Activated CD8-positive, alpha-beta memory T cell treated with anti-CD3 and anti-CD28 coated beads for 48 hours (primary cell): ENCODE measurements around the gene FUCA1.
"Not testable (repeated sequence)": the region's sequence is repeated elsewhere in the genome, so short reads cannot be mapped to it uniquely, and the experiment has no call there.

Source experiments
- DNase-seq, 3 experiments: peaks; one replicate each; pipeline ENCODE4 v3.0.0-alpha.2; 2020; ENCODE audit warnings: low read depth in 2 of 3, low spot score in 2 of 3

FUCA1 gene

DNA sequence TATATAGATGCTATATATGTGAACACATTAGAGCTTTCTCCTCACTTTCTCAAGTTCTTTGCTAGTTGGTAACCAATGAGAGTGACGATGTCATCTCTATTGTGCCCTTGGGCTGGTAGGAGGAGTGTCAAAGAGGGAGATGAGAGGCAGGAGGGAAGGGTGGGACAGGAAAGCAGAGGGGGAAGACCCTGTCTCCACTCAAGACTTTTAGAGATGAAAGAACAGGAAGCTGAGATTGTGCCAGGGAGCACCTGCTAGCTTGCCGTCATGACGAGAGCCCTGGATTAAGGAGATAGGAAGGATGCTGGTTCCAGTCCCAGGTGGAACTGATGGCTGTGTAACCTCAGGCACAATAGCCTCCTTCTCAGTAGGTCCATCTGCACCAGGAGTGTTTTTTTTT lies 28.4 kb upstream of the FUCA1 start:
- DNase-seq = no peak

DNA sequence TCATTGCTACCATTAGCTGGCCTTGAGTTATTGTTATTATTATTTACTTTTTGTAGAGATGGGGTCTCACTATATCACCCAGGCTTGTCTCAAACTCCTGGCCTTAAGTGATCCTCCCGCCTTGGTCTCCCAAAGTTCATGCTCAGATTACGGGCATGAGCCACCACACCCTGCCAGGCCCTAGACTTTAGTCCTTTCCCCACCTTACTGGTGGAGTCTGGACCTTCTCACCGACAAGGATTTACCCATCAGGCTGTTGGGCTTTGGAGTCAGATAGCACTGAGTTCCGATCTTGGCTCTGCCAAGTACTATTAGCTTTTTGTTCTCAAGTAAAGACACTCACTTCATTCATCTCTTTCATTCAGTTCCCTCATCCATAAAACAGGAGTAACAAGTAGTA lies 27.9 kb upstream of the FUCA1 start:
- no peak for DNase-seq

DNA sequence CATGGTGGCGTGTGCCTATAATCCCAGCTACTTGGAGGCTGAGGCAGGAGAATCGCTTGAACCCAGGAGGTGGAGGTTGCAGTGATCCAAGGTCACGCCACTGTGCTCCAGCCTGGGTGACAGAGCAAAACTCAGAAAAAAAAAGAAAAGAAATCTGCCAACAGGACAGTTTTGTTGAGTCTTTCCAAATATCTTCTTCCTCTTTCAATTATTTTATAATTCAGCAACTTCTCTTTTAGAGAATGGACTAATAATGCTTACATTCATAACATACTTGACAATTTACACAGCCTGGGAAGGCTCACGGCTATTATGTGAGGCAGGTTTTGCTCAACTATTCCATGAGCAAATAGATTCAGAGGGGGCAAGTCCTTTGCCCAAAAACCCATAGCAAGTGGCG lies 27.0 kb upstream of the FUCA1 start:
- DNase-seq = no peak

DNA sequence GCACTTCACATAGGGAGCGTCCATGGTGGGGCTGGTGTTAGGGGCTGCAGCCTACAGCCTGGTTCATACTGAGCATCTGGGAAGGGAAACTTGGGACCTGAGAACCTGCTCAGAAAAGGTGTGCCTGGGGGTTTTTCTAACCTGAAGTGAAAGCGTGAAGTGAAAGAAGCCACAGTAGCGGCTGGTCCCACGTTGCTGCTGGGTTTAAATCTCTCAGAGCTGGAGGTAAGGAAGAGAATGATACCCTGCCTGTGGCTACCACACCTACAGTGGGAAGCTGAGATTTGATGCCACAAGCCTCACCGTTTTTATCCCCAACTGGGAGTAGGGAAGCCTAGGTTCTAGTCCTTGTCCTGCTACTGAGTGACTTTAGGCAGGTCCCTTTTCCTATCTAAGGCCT lies 21.0 kb upstream of the FUCA1 start:
- DNase-seq = no peak

DNA sequence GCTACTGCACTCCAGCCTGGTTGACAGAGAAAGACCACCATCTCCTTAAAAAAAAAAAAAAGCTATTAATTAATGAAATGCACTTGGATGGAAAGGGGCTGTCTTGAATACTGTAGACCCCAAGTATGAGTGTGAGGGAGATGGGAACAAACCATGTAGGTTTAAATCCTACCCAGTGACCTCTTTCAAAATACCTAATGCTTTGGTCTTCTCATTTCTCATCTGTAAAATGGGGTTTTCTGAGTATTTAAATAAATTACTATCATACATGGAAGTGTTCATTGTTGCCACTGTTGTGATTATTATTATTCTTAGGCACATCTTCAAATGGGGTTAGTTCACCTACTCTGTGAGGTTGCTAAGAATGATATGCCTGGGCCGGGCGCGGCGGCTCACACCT lies 17.1 kb upstream of the FUCA1 start:
- no peak for DNase-seq

DNA sequence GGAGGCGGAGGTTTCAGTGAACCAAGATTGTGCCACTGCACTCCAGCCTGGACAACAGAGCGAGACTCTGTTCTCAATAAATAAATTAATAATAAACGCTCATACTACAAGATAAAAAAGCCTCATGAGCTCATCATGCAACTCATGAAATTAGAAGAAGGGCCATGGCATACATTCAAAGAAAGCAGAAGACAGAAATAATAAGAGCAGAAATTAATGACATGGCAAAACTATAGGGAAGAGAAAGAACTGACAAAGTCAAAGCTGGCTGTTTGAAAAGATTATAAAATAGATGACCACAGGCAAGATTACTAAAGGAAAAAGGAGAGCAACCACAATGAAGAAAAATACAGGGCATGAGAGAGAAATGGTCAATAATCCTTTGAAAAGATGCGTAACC lies 14.7 kb upstream of the FUCA1 start:
- DNase-seq = no peak

DNA sequence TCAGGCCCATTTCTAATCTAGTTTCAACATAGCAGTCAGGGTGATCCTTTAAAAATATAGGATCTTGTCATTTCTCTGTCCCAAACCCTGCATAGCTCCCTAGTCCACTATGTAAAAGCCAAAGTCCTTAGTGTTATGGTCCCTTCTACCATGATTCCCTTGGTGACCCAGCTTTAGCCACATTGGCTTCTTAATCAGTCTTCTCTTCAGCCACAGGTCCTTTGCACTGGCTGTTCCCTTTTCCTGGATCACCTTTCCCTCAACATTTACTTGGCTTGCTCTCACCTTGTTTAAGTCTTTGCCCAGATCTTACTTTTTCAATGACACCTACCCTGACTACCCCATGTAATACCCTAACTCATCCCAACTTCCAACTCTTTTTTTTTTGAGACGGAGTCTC lies 11.7 kb upstream of the FUCA1 start:
- DNase-seq = no peak

DNA sequence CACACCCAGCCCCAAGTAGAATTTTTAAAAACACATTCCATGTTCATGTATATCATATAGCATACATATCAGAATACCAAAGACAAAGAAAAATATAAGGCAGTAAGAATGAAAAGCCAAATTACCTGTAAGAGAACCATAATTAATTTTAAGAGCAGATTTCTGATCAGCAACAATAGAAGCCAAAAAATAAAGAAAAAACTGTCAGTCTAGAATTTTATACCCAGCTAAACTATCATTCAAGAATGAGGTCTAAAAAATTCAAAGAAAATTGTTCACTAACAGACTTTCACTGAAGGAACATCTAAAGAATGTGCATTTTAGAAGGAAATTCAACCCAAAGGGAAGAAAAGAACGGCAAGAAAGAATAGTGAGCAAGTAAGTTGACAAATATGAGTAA lies 10.6 kb upstream of the FUCA1 start:
- no peak for DNase-seq

DNA sequence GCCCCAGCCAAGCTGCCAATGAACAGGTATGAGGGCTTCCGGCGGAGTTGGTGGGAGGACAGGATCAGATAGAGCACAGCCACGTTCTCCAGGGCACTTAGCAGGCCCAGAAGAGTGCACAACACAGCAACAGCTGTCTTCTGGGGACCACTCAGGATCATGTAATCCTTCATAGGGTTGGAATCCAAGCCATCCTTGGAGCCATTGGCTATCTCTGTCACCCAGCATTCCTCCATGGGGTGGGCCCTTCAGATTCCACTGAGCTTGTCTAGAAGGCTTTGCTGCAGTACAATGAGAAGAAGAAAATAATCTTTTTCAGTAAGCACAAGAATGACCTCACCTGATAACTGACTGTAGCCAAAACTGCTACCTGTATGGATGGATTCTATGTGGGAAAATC lies 7.3 kb upstream of the FUCA1 start:
- DNase-seq = no peak

DNA sequence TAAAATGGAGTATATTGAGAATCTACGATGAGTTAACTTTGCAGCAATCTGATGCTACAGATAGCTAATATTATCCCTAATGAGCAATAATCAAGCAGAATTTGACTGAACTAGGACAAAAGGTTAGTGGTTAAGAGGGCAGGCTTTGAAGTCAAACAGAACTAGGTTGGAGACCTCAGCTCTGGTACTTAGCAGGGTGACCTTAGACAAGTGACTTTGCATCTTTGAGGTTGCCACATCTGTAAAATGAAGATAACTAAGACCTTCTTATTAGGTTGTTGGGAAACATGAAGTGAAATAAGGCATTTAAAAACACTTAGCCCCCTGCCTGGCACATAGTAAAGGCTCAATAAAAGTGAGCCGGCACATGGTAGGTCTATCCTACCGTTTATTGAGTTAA lies 4.3 kb upstream of the FUCA1 start:
- DNase-seq = no peak

DNA sequence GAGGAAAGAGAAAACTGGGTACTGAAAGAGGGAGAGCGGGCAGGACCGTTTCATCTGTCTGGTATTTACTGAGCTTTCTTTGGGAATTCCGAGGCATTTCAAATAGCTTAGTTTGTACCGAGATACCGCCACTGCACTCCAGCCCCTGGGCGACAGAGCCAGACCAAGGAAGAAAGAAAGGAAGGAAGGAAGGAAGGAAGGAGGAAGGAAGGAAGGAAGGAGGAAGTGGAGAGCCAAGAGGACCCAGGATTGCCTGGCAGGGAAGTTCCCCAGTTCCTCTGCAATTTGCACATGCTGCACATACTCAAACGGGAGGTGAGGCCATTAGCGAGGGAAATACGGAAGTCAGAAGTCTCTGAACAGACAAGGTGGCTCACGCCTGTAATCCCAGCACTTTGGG lies 961 bp upstream of the FUCA1 start:
- no peak for DNase-seq

DNA sequence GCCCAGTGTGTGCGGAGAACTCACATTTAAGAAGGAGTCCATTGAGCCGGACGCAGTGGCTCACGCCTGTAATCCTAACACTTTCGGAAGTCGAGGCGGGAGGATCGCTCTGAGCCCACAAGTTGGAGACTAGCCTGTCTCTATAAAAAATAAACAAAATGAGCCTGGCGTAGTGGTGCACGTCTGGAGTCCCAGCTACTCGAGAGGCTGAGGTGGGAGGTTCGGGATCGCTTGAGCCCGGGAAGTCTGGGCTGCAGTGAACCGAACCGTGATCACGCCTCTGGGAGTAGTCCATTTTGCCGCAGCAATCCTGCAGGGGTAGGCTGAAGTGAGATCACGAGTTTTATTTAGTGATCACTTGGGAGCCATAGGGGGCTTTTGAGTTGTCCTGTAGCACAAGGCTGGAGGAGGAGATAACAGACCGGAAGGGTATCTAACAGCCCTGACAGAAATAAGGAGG lies 497 bp upstream of the FUCA1 start:
- peak in 1 of 3 experiments; percentile 1 for DNase-seq

DNA sequence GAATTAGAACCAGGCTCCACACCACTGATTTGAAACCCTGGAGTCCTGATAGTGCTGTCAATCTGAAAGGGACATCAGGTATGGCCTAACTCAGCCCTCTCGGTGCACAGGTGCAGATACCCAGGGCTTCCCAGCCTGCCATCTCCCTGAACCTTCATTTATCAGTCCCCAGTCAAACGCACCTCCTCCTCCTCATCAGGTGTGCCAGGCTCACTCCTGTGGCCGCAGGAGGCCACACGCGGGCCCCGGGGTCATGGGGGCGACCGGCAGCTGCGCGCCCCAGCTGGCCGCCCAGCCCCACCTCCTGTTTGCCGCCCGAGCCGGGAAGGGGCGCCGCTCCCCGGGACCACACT lies 572 bp downstream of the FUCA1 start:
- no peak for DNase-seq

DNA sequence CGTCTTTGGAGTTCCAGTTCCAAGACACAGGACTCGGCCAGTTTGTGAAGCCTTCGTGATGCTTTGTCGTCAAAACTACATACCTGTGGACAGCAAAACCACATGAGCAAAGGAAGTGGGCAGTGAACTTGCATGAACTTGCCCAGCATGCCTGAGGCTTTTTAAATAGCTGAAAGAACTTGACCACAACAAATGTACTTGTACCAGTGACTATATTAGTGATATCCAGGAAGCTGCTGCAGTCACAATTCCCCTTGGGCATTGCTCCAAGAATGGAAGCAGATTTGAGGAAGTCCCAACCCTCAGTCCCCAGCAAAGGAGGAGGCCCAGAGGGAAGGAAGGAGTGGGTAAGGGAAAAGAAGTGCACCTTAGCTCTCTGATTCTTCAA lies 2.6 kb downstream of the FUCA1 start:
- no peak for DNase-seq

DNA sequence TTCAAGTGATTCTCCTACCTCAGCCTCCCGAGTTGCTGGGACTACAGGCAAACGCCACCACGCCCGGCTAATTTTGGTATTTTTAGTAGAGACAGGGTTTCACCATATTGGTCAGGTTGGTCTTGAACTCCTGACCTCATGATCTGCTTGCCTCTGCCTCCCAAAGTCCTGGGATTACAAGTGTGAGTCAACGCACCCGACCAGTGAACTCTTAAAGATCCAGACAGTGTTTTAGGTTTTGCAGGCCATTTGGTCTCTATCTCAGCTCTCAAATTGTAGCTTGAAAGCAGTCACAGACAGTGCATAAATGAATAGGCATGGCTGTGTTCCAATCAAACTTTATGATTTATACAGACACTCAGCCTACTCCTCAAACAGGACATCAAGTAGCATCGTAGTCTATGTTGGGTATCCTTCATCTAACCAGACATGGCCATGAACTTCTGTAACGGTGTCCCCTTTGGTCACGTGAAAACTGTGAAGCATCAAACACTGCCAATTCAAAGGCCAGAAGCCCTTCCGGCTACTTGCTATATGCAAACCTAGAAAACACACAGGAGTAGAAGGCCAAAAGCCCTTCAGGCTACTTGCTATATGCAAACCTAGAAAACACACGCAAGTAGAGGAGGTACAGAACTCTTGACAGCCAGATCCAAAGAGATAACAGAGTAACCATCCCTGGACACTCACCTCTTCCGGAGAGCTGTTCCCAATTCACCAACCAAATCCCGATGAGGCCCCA lies 3.1 kb downstream of the FUCA1 start:
- no peak for DNase-seq

DNA sequence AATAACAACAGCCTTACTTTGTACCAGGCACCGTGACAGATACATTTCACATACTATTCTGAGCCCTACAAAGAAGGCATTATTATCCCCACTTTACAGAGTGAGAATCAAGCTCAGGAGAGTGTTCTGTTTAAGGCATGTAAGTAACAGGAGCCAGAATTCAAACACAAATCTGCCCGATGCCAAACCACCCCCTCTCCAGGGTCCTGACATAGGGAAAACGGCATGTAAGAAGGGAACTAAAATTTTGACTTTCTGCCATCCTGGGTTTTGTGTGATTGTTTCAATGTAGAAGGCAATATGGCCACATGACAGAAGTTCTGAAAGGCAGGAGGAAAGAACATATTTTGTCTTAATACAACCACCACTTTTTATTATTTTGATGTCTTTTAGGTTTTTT lies 5.5 kb downstream of the FUCA1 start:
- no peak for DNase-seq

DNA sequence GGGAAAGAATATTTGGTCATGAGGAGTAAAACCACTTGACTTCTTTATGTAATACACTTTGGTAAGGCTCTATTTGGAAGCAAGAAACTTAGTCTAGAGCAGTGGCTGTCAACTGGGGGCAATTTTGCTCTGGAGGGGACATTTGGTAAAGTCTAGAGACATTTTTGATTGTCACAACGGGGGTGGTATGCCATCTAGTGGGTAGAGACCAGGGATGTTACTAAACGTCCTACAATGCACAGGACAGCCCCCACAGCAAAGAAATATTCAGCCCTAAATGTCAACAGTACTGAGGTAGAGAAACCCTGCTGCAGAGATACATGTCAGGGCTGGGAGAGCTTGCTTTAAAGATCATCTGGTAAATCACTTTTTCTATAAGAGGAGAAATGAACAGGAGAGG lies 13.5 kb downstream of the FUCA1 start:
- DNase-seq = no peak

DNA sequence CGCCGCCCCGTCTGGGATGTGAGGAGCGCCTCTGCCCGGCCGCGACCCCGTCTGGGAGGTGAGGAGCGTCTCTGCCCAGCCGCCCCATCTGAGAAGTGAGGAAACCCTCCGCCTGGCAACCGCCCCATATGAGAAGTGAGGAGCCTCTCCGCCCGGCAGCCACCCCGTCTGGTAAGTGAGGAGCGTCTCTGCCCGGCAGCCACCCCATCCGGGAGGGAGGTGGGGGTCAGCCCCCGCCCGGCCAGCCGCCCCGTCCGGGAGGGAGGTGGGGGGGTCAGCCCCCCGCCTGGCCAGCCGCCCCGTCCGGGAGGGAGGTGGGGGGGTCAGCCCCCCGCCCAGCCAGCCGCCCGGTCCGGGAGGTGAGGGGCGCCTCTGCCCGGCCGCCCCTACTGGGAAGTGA lies 15.0 kb downstream of the FUCA1 start:
- not testable (repeated sequence) for DNase-seq

DNA sequence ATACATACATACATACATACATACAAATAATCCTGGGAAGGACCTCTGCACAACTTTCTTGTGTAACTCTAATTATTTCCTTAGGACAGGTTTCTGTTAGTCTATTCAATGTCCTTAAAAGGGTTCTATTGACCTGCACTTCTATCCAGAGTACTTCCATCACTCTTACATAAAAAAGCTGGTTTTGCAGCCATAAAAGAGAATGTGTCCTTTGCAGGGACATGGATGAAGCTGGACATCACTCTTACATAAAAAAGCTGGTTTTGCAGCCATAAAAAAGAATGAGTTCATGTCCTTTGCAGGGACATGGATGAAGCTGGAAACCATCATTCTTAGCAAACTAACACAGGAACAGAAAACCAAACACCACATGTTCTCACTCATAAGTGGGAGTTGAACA lies 16.7 kb downstream of the FUCA1 start:
- not testable (repeated sequence) for DNase-seq

DNA sequence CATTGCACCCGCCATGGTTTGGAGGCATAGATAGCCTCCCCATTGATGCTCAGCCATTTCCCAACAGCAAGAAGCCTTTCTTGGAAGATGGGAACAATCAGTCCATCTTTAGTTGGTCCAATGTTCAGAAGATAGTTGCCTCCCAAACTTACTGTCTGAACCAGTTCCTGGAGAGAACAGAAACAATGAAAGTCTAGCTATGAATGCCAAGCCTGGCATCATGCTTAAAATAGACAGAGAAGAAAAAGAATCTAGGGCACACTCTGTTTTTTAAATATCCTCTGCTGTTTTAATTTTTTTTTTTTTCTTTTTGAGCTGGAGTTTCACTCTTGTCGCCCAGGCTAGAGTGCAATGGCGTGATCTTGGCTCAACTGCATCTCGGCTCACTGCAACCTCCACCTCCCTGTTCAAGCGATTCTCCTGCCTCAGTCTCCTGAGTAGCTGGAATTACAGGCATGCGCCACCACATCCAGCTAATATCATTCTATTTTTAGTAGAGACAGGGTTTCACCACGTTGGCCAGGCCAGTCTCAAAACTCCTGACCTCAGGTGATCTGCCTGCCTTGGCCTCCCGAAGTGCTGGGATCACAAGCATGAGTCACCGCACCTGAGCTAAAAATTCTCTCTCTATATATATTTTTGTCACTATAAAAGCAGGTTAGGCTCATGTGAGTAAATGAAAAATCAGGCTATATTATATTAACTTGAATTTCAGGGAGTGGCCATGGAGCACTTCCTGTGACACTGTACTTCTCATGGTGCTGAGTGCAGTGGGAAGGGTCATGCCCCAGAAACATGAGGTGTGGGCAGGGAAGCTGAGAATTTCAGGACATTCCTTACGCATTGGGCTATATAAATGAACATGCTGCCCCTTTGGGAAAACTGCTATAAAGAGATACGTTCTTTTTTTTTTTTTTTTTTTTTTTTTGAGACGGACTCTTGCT lies 19.1 kb downstream of the FUCA1 start:
- no peak for DNase-seq

DNA sequence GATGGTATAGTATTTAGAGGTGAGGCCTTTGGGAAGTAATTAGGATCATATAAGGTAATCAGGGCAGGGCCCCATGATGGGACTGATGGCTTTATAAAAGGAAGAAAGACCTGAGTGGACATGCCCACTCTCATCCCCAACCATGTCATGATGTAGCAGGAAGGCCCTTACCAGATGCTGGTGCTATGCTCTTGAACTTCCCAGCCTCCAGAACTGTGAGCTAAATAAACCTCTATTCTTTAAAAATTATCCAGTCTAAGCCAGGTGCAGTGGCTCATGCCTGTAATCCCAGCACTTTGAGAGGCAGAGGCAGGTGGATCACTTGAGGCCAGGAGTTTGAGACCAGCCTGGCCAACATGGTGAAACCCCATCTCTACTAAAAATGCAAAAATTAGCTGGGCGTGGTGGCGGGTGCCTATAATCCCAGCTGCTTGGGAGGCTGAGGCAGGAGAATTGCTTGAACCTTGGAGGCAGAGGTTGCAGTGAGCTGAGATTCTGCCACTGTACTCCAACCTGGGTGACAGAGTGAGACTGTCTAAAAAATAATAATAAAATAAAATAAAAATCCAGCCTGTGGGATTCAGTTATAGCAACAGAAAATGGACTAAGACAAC lies 20.5 kb downstream of the FUCA1 start:
- not testable (repeated sequence) for DNase-seq

DNA sequence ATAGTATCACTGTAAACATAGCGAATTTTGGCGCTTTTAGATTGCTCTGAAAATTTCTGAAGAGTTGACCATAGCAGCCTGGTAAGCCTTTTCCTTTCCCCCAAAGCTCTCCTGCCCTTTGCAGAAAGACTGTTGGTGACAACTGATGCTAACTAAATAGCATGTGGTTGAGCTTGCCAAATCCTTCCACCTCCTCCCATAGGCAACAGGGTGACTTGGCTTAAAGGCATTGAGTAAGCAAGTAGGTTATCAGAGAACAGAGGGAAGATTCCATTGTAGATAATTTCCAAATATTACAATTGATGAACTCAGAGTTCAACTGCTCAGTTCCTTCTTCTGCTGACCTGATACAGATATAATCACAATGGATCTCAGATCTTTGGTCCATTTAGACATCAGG lies 22.9 kb downstream of the FUCA1 start:
- DNase-seq = no peak
